ENCODE measurements around the gene KAZN.

KAZN gene

GRCh38 chr1:15089258-15089992 is 490.9 kb downstream of the KAZN start:
- Histone ChIP-seq H2AFZ (ENCODE audit: low read length) (no peak overlapping the region), H3K4me2 (ENCODE audit: low read depth, low read length, poor library complexity, severe bottlenecking) (peak overlapping the region; percentile 10), H3K9me2 (replicated peaks; ENCODE audit: low read depth, low read length) (no peaks in the 10 kb centered on the region), H3K9me3 (ENCODE audit: insufficient read depth, low read depth, low read length) (no peaks in the 10 kb centered on the region), H4K20me1 (ENCODE audit: insufficient read depth, low read length, poor library complexity, severe bottlenecking) (no peaks in the 10 kb centered on the region), H3K9ac (ENCODE audit: low read depth, low read length, poor library complexity, severe bottlenecking) (no peak overlapping the region), H3F3A (ENCODE audit: low read depth) (no peaks in the 10 kb centered on the region), H3K36me3 (ENCODE audit: insufficient read depth, low read length) (no peaks in the 10 kb centered on the region), H3K4me3 (ENCODE audit: low read length, poor library complexity, severe bottlenecking) (no peak overlapping the region), H3K27me3 (ENCODE audit: insufficient read depth, low read length, poor library complexity, severe bottlenecking) (no peaks in the 10 kb centered on the region), H3K79me2 (ENCODE audit: insufficient read depth, low read length) (no peaks in the 10 kb centered on the region), H3K4me1 (ENCODE audit: insufficient read depth, low read length, poor library complexity, severe bottlenecking) (peaks cover 6% of the 10 kb centered on the region)
- TF ChIP-seq CTCF (conservative IDR thresholded peaks at IDR 0.05; ENCODE audit: low read length): no peak
- TF ChIP-seq EZH2phosphoT487 (IDR thresholded peaks at IDR 0.05; ENCODE audit: borderline replicate concordance): no peak

- Histone ChIP-seq H3K79me2 (ENCODE audit: insufficient read depth, low read length) (no peaks in the 10 kb centered on the region), H3K9ac (ENCODE audit: low read depth, low read length, poor library complexity, severe bottlenecking) (no peak overlapping the region), H3K9me2 (replicated peaks; ENCODE audit: low read depth, low read length) (no peaks in the 10 kb centered on the region), H3K4me1 (ENCODE audit: insufficient read depth, low read length, poor library complexity, severe bottlenecking) (peaks cover 6% of the 10 kb centered on the region), H2AFZ (ENCODE audit: low read length) (no peak overlapping the region), H3K4me2 (ENCODE audit: low read depth, low read length, poor library complexity, severe bottlenecking) (no peak overlapping the region), H3K9me3 (ENCODE audit: insufficient read depth, low read depth, low read length) (no peaks in the 10 kb centered on the region), H4K20me1 (ENCODE audit: insufficient read depth, low read length, poor library complexity, severe bottlenecking) (no peaks in the 10 kb centered on the region), H3K36me3 (ENCODE audit: insufficient read depth, low read length) (no peaks in the 10 kb centered on the region), H3F3A (ENCODE audit: low read depth) (no peaks in the 10 kb centered on the region), H3K27me3 (ENCODE audit: insufficient read depth, low read length, poor library complexity, severe bottlenecking) (no peaks in the 10 kb centered on the region), H3K4me3 (ENCODE audit: low read length, poor library complexity, severe bottlenecking) (no peak overlapping the region)
- TF ChIP-seq EZH2phosphoT487 (IDR thresholded peaks at IDR 0.05; ENCODE audit: borderline replicate concordance): no peak
- TF ChIP-seq CTCF (conservative IDR thresholded peaks at IDR 0.05; ENCODE audit: low read length): no peak
These were observed 491.9 kb downstream of the KAZN start for GRCh38 chr1:15090373-15090772.

GRCh38 chr1:15094056-15094455 is 495.6 kb downstream of the KAZN start:
- no peaks in the 10 kb centered on the region for H3K27me3 ChIP-seq (ENCODE audit: insufficient read depth, low read length, poor library complexity, severe bottlenecking)
- H3K9me3 ChIP-seq (ENCODE audit: insufficient read depth, low read depth, low read length): no peaks in the 10 kb centered on the region
- no peaks in the 10 kb centered on the region for H3F3A ChIP-seq (ENCODE audit: low read depth)
- no peaks in the 10 kb centered on the region for H4K20me1 ChIP-seq (ENCODE audit: insufficient read depth, low read length, poor library complexity, severe bottlenecking)
- no peak overlapping the region for H2AFZ ChIP-seq (ENCODE audit: low read length)
- no peaks in the 10 kb centered on the region for H3K79me2 ChIP-seq (ENCODE audit: insufficient read depth, low read length)
- no peak overlapping the region for H3K4me3 ChIP-seq (ENCODE audit: low read length, poor library complexity, severe bottlenecking)
- H3K4me1 ChIP-seq (ENCODE audit: insufficient read depth, low read length, poor library complexity, severe bottlenecking): peaks cover 5% of the 10 kb centered on the region
- H3K36me3 ChIP-seq (ENCODE audit: insufficient read depth, low read length): no peaks in the 10 kb centered on the region
- no peak overlapping the region for H3K9ac ChIP-seq (ENCODE audit: low read depth, low read length, poor library complexity, severe bottlenecking)
- H3K9me2 ChIP-seq (replicated peaks; ENCODE audit: low read depth, low read length): no peaks in the 10 kb centered on the region
- no peak for TF ChIP-seq CTCF (conservative IDR thresholded peaks at IDR 0.05; ENCODE audit: low read length)
- TF ChIP-seq EZH2phosphoT487 (IDR thresholded peaks at IDR 0.05; ENCODE audit: borderline replicate concordance): no peak
- no peak overlapping the region for H3K4me2 ChIP-seq (ENCODE audit: low read depth, low read length, poor library complexity, severe bottlenecking)
